ENCODE measurements around the gene OCSTAMP.

DNA sequence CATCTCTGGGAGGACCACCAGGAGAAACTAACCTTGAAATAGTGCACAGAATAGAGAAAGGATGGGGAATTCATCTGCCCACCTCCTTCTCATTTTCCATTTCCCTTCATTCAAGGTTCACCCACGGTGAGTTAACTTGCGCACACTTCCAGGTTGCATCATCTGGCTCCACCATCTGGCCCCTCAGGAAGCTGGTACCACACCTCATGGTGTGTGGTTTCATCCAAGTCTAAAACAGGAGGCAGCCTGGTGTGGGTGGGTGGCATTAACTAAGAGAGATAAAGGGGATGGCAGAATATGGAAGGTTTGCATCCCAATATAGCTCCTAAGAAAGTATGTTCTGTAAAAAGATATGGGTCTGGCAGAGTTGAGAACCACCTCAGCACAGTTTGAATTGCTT is 40.9 kb downstream of the OCSTAMP start:
- no peak for TF ChIP-seq EZH2phosphoT487 (IDR thresholded peaks at IDR 0.05; ENCODE audit: unreplicated experiment)
- TF ChIP-seq, protein P1, sequence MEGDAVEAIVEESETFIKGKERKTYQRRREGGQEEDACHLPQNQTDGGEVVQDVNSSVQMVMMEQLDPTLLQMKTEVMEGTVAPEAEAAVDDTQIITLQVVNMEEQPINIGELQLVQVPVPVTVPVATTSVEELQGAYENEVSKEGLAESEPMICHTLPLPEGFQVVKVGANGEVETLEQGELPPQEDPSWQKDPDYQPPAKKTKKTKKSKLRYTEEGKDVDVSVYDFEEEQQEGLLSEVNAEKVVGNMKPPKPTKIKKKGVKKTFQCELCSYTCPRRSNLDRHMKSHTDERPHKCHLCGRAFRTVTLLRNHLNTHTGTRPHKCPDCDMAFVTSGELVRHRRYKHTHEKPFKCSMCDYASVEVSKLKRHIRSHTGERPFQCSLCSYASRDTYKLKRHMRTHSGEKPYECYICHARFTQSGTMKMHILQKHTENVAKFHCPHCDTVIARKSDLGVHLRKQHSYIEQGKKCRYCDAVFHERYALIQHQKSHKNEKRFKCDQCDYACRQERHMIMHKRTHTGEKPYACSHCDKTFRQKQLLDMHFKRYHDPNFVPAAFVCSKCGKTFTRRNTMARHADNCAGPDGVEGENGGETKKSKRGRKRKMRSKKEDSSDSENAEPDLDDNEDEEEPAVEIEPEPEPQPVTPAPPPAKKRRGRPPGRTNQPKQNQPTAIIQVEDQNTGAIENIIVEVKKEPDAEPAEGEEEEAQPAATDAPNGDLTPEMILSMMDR (conservative IDR thresholded peaks at IDR 0.05; ENCODE audit: low read depth in 2 of 2): no peak
- no peak for TF ChIP-seq POLR2AphosphoS5 (IDR thresholded peaks at IDR 0.05; ENCODE audit: low read depth)
- TF ChIP-seq REST (IDR thresholded peaks at IDR 0.05; ENCODE audit: unreplicated experiment): no peak
- no peak for TF ChIP-seq EZH2 (IDR thresholded peaks at IDR 0.05; ENCODE audit: low read depth, unreplicated experiment)
- no peak for TF ChIP-seq ZNF114 (CRISPR knock-in tag; IDR thresholded peaks at IDR 0.05)
- no peak for TF ChIP-seq ETS1 (IDR thresholded peaks at IDR 0.05)
- TF ChIP-seq ZNF331 (CRISPR knock-in tag; IDR thresholded peaks at IDR 0.05; ENCODE audit: low read depth): no peak

Data from GM23338 (cell line).